Measurements from ENCODE around the gene PPP4R3B.
"Not testable (repeated sequence)": the region's sequence is repeated elsewhere in the genome, so short reads cannot be mapped to it uniquely, and the experiment has no call there.

The PPP4R3B gene

DNA sequence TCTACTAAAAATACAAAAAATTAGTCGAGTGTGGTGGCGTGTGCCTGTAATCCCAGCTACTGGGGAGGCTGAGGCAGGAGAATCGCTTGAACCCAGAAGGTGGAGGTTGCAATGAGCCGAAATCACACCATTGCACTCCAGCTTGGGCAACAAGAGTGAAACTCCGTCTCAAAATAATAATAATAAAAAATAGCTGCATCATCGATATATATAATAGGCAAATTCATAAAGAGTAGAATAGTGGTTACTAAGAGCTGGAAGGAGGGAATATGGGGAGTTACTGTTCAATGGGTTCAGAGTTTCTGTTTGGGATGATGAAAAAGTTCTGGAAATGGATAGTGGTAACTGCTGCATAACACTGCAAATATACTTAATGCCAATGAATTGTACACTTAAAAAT lies 20.6 kb downstream of the PPP4R3B start:
- DNase-seq (ENCODE audit: low read depth in 2 of 2) = not testable (repeated sequence)

DNA sequence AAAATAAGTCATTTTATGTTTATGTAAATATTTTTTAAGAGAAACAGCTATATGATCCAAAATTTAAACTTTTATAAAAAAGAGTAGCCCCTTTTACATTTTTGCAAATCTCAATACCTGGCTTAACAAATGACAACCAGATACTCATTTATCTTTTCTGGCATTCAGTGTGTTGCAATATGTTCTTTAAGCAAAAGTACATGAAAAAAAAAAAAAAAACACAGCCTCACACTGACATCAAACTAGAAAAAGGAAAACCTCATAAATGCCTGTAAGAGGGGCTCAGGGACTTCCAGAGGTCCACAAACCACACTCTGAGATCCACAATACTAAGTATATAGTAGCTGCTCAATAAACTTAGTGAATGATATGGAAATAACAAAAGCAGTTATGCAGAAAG lies 21.9 kb downstream of the PPP4R3B start:
- DNase-seq (ENCODE audit: low read depth in 2 of 2) = no peak

DNA sequence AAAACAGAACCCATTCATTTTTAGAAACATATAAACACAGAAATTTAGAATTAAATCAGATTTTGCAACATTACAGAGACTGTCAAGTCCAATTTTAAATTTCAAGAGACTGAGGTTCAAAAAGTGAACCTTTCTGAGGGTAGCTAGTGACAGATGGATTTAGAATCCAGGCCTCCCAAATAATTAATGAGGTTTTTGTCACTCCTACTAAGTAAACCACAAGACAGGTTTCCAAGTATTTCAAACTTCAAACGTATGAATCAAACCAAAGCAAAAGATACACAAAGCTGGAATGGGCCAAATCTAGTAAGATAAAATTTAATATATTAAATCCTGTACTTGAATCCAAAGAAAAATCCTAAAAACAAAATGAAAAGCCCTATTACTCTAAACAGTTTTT lies 25.3 kb downstream of the PPP4R3B start:
- no peak for DNase-seq (ENCODE audit: low read depth in 2 of 2)

DNA sequence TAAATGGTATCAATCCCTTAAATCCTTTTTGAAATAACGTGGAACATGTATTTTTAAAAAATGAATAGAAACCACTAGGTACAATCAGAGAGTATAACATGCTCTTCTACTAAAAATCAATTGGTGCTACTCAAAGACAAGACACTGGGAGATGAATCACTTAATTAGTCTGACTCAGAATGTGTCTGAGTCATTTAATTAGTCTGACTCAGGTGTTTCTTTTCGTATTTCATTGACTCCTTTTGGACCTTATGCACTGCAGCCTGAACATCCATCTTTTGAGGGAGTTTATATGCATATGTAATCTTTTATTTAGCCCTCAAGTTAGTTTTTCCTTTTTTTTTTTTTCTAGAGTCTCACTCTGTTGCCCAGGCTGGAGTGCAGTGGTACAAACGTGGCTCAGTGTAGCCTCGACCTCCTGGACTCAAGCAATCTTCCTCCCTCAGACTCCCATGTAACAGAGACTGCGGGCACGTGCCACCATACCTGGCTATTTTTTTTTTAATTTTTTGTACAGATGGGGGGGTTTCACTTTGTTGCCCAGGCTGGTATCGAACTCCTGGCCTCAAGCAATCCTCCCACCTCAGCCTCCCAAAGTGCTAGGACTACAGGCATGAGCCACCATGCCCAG lies 26.5 kb downstream of the PPP4R3B start:
- no peak for DNase-seq (ENCODE audit: low read depth in 2 of 2)

DNA sequence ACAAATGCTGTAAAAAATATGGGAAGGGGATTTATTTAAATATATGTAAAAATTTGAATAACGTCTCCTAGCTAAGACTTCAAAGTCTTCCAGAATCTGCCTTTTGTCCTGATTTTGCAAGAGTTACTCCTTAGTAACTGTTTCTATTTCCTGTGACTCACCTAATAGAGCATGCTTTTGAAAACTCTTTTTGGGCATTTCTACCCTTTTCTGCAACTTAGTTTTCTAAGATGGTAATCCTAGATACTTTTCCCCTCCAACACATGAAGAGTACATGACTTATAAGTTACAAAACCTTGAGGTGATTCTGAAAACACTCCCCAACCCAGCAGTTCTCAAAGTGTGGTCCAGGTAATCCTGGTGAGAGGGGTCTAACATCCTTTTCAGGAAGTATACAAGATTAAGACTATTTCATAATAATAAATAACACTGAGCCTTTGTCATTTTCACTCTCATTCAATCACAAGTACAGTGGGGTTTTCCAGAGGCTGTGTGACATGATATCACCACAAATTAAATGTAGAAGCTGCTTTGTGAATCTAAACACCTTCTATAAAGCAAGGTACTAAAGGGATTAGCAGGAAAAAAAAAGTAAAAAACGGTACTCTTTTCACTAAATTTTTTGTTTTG lies 31.9 kb downstream of the PPP4R3B start:
- DNase-seq (ENCODE audit: low read depth in 2 of 2) = no peak

DNA sequence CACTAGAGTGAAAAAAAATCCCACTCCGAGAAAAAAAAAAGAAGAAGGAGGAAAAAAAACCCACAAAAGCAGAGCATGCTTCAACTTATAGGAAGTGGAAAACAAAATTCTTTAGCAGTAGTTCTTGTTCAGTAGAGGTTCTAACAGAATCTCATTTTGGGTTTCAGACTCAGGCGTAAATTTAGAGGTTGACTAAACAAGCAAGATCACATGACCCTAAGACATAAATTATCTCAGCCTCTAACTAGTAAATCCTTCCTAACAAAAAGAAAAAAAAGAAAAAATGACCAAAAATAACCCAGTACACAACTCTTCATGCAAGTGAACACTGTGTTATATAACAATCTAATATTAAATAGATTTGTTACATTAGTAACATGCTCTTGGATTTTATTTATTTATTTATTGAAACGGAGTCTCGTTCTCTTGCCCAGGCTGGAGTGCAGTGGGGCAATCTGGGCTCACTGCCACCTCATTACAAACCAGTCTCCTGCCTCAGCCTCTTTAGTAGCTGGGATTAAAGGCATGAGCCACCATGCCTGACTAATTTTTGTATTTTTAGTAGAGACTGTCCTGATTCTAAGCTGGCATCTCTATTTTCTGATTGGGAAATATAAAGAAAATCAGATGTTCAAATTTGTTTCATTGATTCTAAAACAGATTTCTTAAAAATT lies 35.4 kb downstream of the PPP4R3B start:
- DNase-seq (ENCODE audit: low read depth in 2 of 2) = no peak

DNA sequence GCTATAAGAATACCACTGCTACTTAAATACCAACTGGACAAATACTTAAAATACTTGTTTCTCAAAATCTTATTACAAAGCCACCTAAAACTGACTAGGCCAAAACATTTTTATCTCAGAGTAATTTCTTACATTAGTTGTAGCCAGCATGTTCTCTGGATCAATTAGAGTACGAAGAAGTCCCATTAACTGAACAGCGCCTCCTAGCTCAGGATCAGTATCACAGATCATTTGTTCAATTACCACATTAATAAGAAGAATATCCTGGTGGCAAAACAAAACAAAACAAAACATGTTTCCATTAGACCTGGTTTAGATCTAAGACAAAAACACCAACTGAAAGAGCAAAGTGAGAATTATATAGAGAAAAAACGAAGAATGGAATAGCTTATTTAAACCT lies 36.0 kb downstream of the PPP4R3B start:
- DNase-seq (ENCODE audit: low read depth in 2 of 2) = no peak

DNA sequence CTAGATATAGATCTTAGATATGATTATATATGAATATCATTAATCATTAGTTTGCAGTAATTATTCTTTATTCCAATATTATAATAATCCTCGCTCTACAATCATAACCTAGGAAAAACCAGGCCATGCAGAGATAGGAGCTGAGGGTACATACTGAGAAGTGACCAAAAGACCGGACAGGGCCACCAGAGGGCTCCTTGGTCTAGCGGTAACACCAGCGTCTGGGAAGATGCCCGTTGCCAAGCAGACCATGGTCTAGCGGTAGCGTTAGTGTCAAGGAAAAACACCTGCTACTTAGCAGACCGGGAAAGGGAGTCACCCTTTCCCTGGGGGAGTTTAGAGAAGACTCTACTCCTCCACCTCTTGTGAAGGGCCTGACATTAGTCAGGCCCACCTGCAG lies 48.4 kb downstream of the PPP4R3B start:
- DNase-seq (ENCODE audit: low read depth in 2 of 2) = not testable (repeated sequence)

DNA sequence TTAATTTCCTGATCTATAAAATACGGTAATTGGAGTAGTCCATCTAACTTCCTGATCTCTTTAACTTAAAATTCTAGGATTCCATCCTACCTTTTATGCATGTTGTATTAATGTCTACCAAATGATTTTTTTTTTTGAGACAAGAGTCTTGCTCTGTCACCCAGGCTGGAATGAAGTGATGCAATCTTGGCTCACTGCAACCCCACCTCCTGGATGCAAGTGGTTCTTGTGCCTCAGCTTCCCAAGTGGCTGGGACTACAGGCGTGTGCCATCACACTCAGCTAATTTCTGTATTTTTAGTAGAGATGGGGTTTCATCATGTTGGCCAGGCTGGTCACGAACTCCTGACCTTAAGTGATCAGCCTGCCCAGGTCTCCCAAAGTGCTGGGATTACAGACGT lies 50.1 kb downstream of the PPP4R3B start:
- no peak for DNase-seq (ENCODE audit: low read depth in 2 of 2)

DNA sequence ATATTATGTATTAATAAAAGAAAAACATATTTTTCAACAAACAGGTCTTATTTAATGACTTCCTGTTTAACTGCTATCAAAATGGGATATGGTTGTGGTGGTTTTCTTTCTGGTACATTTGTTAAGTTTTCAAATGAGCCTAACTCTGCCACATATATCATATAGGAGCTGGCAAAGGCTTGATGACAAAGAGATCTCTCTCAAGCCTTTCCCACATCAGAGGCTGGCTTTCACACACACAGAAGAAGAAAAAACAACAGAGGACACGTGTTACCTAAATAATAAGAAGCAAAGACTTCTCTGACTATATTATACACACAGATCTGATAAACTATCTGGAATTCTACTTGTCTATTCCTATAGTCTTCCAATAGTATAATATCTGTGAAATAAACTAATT lies 51.8 kb downstream of the PPP4R3B start:
- DNase-seq (ENCODE audit: low read depth in 2 of 2) = no peak

DNA sequence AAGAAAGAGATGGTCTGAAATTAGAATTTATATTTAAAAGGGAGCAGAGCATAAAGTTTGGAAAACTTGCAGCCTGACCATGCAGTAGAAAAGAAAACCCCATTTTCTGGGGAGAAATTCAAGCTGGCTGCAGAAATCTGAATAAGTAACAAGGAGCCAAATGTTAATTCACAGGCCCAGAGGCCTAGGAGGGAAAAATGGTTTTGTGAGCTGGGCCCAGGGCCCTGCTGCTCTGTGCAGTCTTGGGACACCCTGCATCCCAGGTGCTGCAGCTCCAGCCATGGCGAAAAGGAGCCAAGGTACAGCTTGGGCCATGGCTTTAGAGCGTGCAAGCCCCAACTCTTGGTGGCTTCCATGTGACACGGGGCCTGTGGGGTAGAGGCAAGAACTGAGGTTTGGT lies 56.6 kb downstream of the PPP4R3B start:
- no peak for DNase-seq (ENCODE audit: low read depth in 2 of 2)

DNA sequence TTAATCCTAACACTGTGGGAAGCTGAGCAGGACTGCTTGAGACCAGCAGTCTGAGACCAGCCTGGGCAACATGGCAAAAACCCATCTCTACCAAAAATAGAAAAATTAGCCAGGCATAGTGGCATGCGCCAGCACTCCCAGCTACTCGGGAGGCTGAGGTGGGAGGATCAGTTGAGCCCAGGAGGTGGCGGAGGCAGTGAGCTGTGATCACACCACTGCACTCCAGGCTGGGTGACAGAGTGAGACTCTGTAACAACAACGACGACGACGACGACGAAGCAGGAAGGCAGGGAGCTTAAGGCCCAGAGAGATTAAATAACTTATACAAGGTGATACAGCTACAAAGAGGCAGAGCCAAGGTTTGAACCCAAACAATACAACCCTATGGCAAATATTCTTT lies 60.6 kb downstream of the PPP4R3B start:
- no peak for DNase-seq (ENCODE audit: low read depth in 2 of 2)

DNA sequence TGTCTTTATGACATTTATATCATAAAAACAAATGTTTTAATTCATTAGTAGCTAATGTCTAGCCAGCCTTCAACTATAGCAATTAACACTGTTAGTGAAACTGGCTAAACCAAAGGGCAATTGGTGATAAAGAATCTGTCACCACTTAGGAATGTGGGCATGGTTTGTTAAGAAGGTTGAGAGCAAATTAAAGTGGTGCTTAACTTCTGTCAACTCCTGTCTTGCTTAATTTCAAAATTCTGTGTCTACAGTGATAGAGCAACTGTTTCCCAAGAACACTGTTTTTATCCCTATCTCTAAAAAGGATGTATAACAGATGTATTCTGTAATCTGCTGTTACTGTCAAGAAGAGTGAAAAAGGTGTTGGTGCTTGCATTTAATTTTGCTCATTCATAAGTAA lies 61.4 kb downstream of the PPP4R3B start:
- no peak for DNase-seq (ENCODE audit: low read depth in 2 of 2)

DNA sequence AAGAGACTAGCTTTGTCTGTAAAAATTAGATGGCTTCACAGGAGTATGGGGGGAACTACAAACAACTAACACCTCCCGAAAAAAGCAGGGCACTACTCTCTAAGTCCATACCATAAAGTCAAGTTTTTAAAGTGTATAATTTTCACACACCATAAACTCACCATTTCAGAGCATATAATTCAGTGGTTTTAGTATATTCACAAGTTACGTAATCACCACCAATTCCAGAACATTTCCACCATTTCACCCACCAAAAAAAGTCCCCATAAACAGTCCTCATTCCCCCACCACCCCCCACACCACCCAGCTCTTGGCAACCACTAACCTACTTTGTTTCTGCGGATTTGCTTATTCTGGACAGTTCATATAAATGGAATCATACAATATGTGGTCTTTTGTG lies 64.1 kb downstream of the PPP4R3B start:
- no peak for DNase-seq (ENCODE audit: low read depth in 2 of 2)

DNA sequence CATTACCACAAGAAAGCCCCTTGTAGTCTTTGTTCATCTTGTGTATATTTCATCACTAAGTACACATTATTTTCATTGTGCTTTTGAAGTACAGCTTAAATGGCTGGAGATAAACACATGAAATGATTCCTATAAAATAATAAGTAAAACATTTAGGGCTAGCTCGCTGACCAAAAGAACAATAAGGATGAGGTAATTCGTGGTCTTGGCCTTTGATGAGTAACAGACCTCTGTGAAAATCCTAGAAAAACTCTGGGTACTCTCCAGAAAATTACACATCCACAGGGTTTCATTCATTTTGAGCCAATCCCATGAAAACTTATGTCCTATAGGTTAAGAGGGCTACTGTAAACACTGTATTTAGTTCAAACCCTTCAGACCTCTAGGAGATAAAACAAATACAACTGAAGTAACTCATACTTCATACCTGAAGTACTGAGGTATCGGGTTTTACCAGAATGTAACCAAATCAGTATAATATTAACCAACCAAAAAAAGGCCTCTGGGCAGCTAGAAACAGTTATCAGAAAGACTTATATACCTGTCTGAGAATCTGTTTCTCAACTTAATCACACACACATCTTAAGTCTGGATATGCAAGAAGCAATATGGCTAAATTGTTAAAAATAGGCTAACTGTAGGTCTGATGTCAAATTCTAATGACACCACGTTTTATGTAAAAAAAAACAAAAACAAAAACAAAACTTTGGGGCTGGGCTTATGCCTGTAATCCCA lies 66.9 kb downstream of the PPP4R3B start:
- no peak for DNase-seq (ENCODE audit: low read depth in 2 of 2)

DNA sequence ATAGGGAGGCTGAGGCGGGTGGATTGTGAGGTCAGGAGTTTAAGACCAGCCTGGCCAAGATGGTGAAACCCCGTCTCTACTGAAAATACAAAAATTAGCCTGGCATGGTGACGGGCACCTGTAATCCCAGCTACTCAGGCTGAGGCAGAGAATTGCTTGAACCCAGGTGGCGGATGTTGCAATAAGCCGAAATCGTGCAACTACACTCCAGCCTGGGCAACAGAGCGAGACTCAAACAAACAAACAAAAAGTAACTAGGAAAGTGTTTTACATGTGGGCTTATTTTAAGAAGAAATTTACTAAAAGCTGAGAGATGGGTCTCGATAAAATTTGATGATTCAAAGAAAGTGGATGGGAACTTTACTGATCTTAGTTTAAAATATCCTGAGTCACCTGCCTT lies 69.7 kb downstream of the PPP4R3B start:
- not testable (repeated sequence) for DNase-seq (ENCODE audit: low read depth in 2 of 2)

DNA sequence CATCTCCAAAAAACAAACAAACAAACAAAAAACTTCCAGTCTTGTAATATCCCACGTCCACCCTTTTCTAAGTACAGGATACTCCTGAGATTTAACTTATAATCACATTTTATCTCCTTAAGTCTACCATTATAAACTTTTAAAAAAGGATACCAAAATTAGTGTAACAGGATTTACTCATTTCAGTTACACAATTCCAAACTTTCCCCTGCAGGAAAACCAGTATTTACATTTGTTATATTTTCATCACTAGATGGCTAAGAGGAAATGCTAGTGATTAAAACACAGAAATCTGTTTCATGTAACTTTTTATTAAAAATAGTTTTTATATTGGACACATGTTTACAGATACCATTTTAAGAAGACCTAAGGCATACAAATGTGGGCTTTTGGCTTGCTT lies 70.4 kb downstream of the PPP4R3B start:
- no peak for DNase-seq (ENCODE audit: low read depth in 2 of 2)

DNA sequence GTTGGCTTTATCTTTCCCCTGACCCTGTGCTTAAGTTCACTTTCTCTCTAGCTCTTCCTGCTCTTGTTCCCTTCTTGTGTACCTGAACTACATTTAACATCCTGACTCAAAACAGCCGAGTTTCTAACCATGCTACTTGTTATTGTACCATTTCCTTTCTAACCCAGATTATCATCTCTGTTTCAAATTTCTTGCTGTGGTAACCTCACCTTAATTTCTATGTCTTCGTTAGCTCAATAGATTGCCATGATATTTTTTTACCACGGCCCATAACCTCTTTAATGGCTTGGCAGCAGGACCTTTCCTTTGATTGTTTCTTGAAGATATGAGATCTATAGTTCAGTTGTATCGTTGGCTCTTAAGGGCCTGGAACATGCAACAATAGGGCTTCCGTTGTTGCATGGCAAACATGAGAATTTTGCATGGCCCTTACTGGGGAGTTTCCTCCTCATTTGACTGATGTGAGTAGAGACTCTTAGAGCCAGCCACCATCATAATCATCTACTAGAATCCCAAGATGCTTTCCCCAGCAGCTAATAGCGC lies 86.8 kb downstream of the PPP4R3B start:
- DNase-seq (ENCODE audit: low read depth in 2 of 2) = no peak

DNA sequence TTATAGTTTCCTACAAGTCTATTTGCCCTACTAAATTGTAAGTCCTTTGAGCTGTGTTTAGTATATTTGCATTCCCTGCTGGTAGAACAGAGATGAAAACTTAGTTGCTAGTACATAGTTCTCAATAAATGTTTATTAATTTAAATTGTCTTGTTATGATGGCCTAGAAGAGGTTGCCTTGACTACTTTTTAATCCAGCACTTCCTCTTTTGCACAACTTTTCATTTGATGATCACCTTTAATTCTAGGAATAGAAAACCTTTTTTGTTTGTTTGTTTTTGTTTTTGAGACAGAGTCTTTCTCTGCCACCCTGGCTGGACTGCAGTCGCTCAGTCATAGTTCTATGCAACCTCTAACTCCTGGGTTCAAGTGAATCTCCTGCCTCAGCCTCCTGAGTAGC lies 91.2 kb downstream of the PPP4R3B start:
- DNase-seq (ENCODE audit: low read depth in 2 of 2) = no peak

DNA sequence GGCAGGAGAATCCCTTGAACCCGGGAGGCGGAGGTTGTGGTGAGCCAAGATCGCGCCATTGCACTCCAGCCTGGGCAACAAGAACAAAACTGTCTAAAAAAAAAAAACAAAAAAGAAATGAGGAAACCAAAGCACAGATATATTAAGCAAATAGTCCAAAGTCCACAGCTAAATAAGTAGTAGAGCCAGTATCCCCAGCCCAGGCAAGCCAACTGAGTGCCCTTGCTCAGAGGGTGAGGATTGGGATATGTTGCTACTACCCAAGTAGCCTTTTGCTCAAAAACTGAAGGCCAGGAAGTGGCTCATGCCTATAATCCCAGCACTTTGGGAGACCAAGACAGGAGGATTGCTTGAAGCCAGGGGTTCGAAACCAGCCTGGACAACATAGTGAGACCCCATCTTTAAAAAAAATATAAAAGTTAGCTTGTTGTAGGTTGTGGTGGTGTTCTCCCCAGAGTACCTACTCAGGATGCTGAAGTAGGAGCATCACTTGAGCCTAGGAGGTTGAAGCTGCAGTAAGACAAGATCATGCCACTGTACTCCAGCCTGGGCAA lies 92.5 kb downstream of the PPP4R3B start:
- no peak for DNase-seq (ENCODE audit: low read depth in 2 of 2)

DNA sequence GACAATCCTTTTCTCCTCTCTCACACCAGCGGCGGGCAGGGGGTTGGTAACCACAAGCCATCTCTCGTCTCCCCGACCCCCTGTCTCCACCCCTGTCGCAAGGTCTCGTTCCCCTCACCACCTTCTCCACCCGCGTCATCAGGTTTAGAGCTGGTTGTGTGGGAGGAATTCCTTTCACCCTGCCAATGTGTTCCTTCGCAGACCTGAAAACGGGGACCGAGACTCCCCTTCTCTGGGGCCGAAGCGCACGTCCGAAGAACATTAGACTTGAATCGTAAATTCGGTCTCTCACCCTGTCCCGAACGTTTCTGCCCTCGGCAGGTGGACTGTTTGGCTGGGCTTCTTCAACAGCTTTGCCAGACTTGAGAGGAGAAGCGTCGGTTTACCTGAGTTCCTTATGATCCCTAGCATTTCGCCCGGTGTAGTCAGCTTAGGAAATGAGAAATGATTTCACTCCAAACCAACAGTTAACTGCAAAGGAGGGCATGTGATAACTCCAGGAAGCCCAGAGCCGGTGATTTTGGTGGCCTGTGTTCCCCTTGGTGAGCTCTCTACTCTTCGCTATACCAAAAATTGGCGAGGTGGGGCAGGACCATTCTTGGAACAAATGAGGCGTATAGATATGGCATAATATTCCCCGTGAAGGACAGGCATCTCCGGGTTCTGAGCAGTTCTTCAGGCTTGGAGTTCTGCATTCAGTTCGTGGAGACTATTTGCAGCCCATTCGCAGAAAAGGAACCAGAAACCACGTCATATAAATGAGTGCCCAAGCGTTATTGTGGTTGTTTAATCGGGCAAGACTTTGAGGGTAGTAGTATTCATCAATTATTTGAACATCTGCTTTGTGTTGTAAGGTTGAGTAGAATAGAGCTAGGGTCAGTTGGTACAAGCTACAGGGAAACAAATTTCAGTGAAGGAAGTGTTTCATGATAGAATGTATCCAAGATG lies 97.2 kb downstream of the PPP4R3B start:
- DNase-seq (ENCODE audit: low read depth in 2 of 2) = peak in 1 of 2 donors; percentile 33

All from stimulated activated CD8-positive, alpha-beta memory T cell treated with anti-CD3 and anti-CD28 coated beads, Interleukin-7, amount 100 ng/mL, for 4 hours (primary cell).